HG03558 (cell line): ENCODE results near the gene GDPD4.

Experiments used
- ATAC-seq: cut with Tn5 transposase; IDR thresholded peaks from one replicate; pipeline ENCODE4 v1.9.1; 2021; ENCODE audit warnings: moderate number of reproducible peaks; ENCODE audit not compliant: unreplicated experiment; ENCODE audit errors: extremely low read depth

The GDPD4 gene

GRCh38 chr11:77249427-77249826 lies 52.1 kb downstream of the GDPD4 start:
- ATAC-seq, result no peak

GRCh38 chr11:77244277-77245027 lies 57.0 kb downstream of the GDPD4 start:
- no peak for ATAC-seq

DNA sequence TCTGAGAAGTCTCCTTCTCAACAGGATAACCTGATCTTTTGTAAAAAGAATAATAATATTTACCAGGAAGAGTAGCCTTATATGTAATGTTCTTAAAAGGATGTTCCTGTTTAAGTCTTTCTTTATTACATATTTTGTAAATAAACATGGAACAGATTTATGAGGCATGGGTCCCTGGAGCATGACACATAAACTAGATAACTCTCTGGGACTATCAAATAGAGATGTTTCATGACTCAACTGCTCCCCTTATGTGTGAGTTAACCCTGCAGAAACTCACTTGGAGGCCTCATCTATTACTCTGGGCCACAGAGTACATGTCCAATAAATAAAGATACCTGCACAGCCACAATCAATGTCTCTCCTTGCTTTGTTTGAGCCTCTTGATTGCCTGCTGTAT lies 64.6 kb downstream of the GDPD4 start:
- ATAC-seq, result no peak

DNA sequence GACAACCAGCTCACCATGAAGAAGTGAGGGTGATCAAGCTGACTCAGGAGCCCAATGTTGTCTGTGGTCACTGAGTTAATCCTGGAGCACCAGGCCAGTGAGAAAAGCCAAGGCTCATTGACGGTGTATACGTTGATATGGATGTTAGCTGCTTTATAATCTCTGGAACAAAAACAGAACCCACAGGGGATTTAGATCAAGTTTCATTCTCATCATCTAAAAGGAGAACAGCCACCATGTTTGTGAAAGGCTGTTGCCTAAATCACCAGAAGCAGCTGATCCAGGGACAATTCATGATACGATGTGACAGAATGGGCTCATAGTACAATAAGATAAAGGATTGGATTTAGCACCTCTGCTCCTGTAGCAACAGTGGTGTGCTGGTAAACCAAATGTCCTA lies 68.5 kb downstream of the GDPD4 start:
- ATAC-seq, result no peak

GRCh38 chr11:77232242-77232641 lies 69.2 kb downstream of the GDPD4 start:
- no peak for ATAC-seq

DNA sequence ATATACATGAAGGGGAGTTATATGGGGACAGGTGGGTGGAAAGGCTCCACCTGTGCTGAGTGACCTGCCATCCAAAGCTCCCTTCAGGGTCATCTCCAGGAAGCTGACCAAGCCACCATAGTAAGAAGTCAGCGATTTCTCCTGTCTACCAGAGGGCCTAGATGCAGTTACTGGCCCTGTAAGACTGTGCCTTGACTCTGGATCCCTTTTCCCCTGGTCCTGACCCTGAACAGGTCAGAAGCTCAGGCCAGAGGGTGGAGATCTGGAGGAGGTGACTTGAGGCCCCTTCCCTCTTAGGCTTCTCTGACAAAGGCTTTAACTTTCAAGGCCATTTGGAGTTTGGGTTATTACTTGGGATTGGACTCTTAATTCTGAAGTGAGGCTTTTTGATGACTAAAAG lies 69.7 kb downstream of the GDPD4 start:
- ATAC-seq, result no peak

DNA sequence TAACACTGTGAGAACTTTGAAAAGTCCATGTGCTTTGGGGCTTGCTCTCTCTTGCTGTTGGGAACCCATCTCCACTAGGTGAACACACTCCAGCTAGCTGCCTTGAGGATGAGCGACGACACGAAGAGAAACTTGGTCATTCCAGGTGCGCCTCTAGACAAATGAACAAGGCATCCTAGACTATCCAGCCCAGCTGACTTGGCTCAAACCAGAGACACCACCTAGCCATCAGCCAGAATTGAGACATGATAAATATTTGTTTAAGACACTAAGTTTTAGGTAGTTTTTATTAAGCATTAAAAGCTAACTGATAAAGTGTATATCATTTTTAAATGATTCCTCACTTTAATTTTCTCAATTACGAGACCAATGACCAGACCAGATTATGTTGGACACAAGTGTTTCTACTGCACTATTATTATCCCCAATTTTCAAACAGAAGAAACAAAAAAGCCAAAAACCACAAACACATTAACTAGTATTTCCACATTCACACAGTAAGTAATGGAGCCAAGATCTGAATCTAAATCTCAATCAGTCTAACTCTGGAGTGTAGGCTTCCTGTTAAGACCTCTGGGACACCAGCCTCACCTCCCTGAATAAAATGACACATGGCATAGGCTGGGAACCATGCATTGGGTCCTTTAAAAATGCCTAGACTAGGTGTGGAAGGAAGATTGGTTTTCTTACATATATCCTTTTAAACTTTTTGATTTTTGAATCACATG lies 70.4 kb downstream of the GDPD4 start:
- ATAC-seq, result no peak

- ATAC-seq, result no peak
Observed at GRCh38 chr11:77223797-77224196, 77.7 kb downstream of the GDPD4 start.

DNA sequence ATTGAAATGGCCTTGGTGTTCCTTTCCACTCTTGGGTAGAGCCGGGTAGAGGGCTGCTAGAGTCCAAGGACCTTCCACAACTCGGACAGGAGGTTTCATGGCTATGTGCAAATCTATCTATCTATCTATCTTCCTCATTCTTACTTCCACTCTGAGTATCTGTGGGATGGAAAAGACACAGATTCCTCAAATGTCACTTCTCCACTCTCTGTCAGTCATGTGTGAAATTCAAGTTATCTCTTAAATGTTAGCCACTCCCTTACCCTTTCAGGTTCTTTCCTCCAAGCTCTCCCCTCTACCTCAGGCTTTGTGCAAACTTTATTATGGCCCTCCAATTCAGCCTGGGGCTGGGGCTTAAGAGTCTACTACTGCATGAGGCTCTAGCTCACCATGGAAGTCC lies 84.3 kb downstream of the GDPD4 start:
- ATAC-seq, result no peak

GRCh38 chr11:77215106-77215505 lies 86.4 kb downstream of the GDPD4 start:
- no peak for ATAC-seq

- no peak for ATAC-seq
Observed at GRCh38 chr11:77214557-77214956, 86.9 kb downstream of the GDPD4 start.

GRCh38 chr11:77213589-77214428 lies 87.7 kb downstream of the GDPD4 start:
- no peak for ATAC-seq

- no peak for ATAC-seq
Observed at GRCh38 chr11:77213029-77213579, 88.4 kb downstream of the GDPD4 start.

GRCh38 chr11:77212314-77213007 lies 89.0 kb downstream of the GDPD4 start:
- ATAC-seq, result no peak

- no peak for ATAC-seq
Observed at GRCh38 chr11:77211594-77212251, 89.8 kb downstream of the GDPD4 start.

- ATAC-seq, result no peak
Observed at GRCh38 chr11:77211040-77211451, 90.4 kb downstream of the GDPD4 start.

GRCh38 chr11:77209663-77210062 lies 91.8 kb downstream of the GDPD4 start:
- ATAC-seq, result no peak

GRCh38 chr11:77208535-77208934 lies 93.0 kb downstream of the GDPD4 start:
- no peak for ATAC-seq

GRCh38 chr11:77207618-77208313 lies 93.7 kb downstream of the GDPD4 start:
- ATAC-seq, result no peak
